ENCODE results near the gene PIK3R5. TPM values are rescaled to one million over a fixed set of nuclear protein-coding genes. Genes with fewer than 3 reads are reported as not detected.
A peak's percentile ranks its signal among the peaks of the same experiment; 100 is the strongest.

Gene PIK3R5
- total RNA-seq, 2 donors from 2014 or later: 30.7 to 42.9 TPM

DNA sequence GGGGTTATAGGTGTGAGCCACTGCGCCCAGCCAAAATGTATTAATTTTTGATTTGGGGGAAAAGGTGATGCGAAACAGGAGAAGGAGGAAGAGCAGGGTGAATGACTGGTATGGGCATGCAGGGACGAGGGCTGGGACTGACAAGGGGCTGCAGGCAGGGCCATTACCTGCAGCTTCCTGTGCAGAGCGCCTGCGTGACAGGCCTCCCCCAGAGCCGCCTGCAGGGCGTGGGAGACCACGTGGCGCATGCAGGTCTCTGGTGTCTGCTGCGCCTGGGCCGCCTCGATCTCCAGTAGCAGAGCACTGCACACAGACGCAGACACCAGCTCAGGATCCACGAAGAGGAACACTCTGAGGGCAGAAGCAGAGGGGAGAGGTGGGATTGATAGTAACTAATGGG is 130.4 kb downstream of the PIK3R5 start:
- H3K27ac ChIP-seq: no peak overlapping the region
- no peaks in the 10 kb centered on the region for H3K9me3 ChIP-seq
- no peaks in the 10 kb centered on the region for H3K36me3 ChIP-seq
- DNase-seq (ENCODE audit: low spot score) (no peak), ATAC-seq (ENCODE audit: insufficient number of reproducible peaks, low FRiP score, low read depth) (no peak)
- H3K27me3 ChIP-seq (replicated peaks; ENCODE audit: insufficient read depth): no peaks in the 10 kb centered on the region
- H3K4me1 ChIP-seq (ENCODE audit: control insufficient read depth in 1 of 2, low read depth in 2 of 2): no peaks in the 10 kb centered on the region
- H3K4me3 ChIP-seq: no peak overlapping the region
- no peak for TF ChIP-seq CTCF (IDR thresholded peaks at IDR 0.05)

DNA sequence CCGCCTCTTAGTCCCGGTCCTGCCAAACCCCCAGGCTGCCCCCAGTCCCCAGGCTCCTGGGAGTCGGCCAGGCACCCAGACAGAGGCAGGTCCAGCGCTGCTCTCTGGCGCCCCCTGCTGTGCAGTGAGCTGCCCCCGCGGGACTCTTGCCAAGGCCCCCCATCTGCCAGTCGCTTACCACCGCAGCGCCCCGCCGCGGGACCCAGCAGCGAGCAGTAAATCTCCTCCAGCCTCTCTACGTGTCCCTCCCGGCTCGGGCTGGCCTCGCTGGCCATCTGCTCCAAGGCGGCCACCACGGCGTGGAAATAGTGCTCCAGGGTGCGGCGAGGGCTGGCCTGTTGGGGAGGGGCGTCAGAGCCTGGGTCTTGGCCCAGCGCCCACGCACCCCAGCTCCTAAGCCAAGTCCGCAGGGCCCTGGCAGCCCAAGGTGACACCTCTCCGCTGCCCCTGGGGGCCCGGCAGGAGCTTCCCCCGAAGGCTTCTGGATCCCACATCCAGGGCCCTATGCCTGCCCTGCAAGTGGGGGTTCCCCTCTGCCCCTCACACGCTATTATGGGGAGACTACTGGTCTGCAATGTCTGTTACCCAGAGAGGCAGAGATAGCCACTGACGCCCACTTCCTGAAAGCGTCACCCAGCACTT is 132.7 kb downstream of the PIK3R5 start:
- peak; percentile 15 for TF ChIP-seq CTCF (IDR thresholded peaks at IDR 0.05)
- Histone ChIP-seq H3K27ac (no peak overlapping the region), H3K9me3 (no peaks in the 10 kb centered on the region), H3K4me1 (ENCODE audit: control insufficient read depth in 1 of 2, low read depth in 2 of 2) (no peaks in the 10 kb centered on the region), H3K27me3 (replicated peaks; ENCODE audit: insufficient read depth) (no peaks in the 10 kb centered on the region), H3K4me3 (no peak overlapping the region), H3K36me3 (no peaks in the 10 kb centered on the region)
- no peak for ATAC-seq (ENCODE audit: insufficient number of reproducible peaks, low FRiP score, low read depth)
- no peak for DNase-seq (ENCODE audit: low spot score)

- Histone ChIP-seq H3K27ac (no peak overlapping the region), H3K27me3 (replicated peaks; ENCODE audit: insufficient read depth) (no peaks in the 10 kb centered on the region), H3K9me3 (no peaks in the 10 kb centered on the region), H3K4me3 (no peak overlapping the region), H3K4me1 (ENCODE audit: control insufficient read depth in 1 of 2, low read depth in 2 of 2) (no peaks in the 10 kb centered on the region), H3K36me3 (no peaks in the 10 kb centered on the region)
- DNase-seq (ENCODE audit: low spot score): no peak
- TF ChIP-seq CTCF (IDR thresholded peaks at IDR 0.05): no peak
- no peak for ATAC-seq (ENCODE audit: insufficient number of reproducible peaks, low FRiP score, low read depth)
These were observed 134.2 kb downstream of the PIK3R5 start for GRCh38 chr17:8831234-8831849.

GRCh38 chr17:8830141-8830540 is 135.4 kb downstream of the PIK3R5 start:
- H3K27me3 ChIP-seq (replicated peaks; ENCODE audit: insufficient read depth): no peaks in the 10 kb centered on the region
- no peak overlapping the region for H3K4me3 ChIP-seq
- H3K4me1 ChIP-seq (ENCODE audit: control insufficient read depth in 1 of 2, low read depth in 2 of 2): no peaks in the 10 kb centered on the region
- ATAC-seq (ENCODE audit: insufficient number of reproducible peaks, low FRiP score, low read depth) (no peak), DNase-seq (ENCODE audit: low spot score) (no peak)
- H3K36me3 ChIP-seq: no peaks in the 10 kb centered on the region
- H3K9me3 ChIP-seq: no peaks in the 10 kb centered on the region
- TF ChIP-seq CTCF (IDR thresholded peaks at IDR 0.05): no peak
- no peak overlapping the region for H3K27ac ChIP-seq

DNA sequence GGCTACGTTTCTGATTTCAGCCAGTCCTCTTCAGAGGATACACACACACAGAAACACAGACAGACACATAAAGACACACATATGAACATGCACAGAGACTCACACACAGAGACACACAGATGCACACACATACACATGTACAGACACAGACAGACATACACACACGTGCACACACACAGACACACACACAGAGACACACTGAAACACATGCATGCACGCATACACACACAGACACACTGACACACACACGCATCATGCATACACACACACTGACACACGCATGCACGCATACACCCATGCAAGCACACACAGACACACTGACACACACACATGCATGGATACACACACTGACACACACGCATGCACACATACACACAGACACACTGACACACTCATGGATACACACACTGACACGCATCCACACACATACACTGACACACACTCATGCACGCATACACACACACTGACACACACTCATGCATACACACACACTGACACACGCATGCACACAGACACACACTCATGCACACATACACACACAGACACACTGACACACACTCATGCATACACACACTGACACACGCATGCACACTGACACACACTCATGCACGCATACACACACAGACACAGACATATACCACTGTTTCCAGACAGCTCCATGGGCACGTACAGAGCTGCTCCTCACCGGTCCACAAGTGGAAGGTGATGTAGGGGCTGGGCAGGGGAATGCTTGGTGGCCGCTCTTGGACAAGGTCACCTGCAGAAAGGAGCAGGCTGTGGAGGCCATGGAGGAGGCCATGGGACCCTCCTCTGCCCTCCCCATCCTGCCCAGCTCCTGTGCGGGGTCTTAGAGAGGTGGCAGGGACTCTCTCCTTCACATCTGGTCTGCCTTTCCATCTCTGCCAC is 136.2 kb downstream of the PIK3R5 start:
- no peaks in the 10 kb centered on the region for H3K4me1 ChIP-seq (ENCODE audit: control insufficient read depth in 1 of 2, low read depth in 2 of 2)

More for the DNA sequence above, 136.2 kb downstream of the PIK3R5 start:
- no peak for TF ChIP-seq CTCF (IDR thresholded peaks at IDR 0.05)
- DNase-seq (ENCODE audit: low spot score) (no peak), ATAC-seq (ENCODE audit: insufficient number of reproducible peaks, low FRiP score, low read depth) (no peak)
- Histone ChIP-seq H3K4me3 (no peak overlapping the region), H3K36me3 (no peaks in the 10 kb centered on the region), H3K27ac (no peak overlapping the region), H3K27me3 (replicated peaks; ENCODE audit: insufficient read depth) (no peaks in the 10 kb centered on the region), H3K9me3 (peaks cover 3% of the 10 kb centered on the region)
